GM21390 (cell line): ENCODE measurements around the gene ATP5F1C.
"Not testable (repeated sequence)": the region's sequence is repeated elsewhere in the genome, so short reads cannot be mapped to it uniquely, and the experiment has no call there.

ENCODE experiments used
- ATAC-seq: cut with Tn5 transposase; IDR thresholded peaks from one replicate; pipeline ENCODE4 v1.9.1; 2021; ENCODE audit not compliant: unreplicated experiment

The ATP5F1C gene

GRCh38 chr10:7787857-7788638, at the start of gene ATP5F1C, which contains the start of gene KIN:
TSS of gene ATP5F1C (plus strand) at chr10:7788177. CDS start at chr10:7788208, 31 bp downstream.
TSS of gene KIN (minus strand) at chr10:7787993. CDS start at chr10:7787933, 60 bp downstream.
- peak; percentile 92 for ATAC-seq

- no peak for ATAC-seq
These were observed 49.2 kb upstream of the ATP5F1C start for GRCh38 chr10:7738536-7739407.

GRCh38 chr10:7744307-7744706, 43.7 kb upstream of the ATP5F1C start:
- ATAC-seq: no peak

GRCh38 chr10:7748637-7749036, 39.3 kb upstream of the ATP5F1C start:
- not testable (repeated sequence) for ATAC-seq

- ATAC-seq: no peak
These were observed 37.8 kb upstream of the ATP5F1C start for GRCh38 chr10:7750222-7750621.

- ATAC-seq: no peak
These were observed 35.7 kb upstream of the ATP5F1C start for GRCh38 chr10:7752251-7752650.

GRCh38 chr10:7755103-7755502, 32.9 kb upstream of the ATP5F1C start:
- no peak for ATAC-seq

- ATAC-seq: no peak
These were observed 31.5 kb upstream of the ATP5F1C start for GRCh38 chr10:7756360-7756992.

- ATAC-seq: no peak
These were observed 24.0 kb upstream of the ATP5F1C start for GRCh38 chr10:7763929-7764328.

- ATAC-seq: no peak
These were observed 21.7 kb upstream of the ATP5F1C start for GRCh38 chr10:7766241-7766640.

GRCh38 chr10:7767209-7767608, 20.8 kb upstream of the ATP5F1C start:
- no peak for ATAC-seq

GRCh38 chr10:7768417-7768816, 19.6 kb upstream of the ATP5F1C start:
- ATAC-seq: no peak

GRCh38 chr10:7773845-7774801, 13.9 kb upstream of the ATP5F1C start:
- no peak for ATAC-seq

GRCh38 chr10:7776777-7777176, 11.2 kb upstream of the ATP5F1C start:
- no peak for ATAC-seq

GRCh38 chr10:7782194-7782593, 5.8 kb upstream of the ATP5F1C start:
- not testable (repeated sequence) for ATAC-seq

- ATAC-seq: no peak
These were observed 1.5 kb upstream of the ATP5F1C start for GRCh38 chr10:7786430-7786829.

- peak; percentile 1 for ATAC-seq
These were observed 674 bp upstream of the ATP5F1C start for GRCh38 chr10:7787150-7787856.

- peak; percentile 10 for ATAC-seq
These were observed 786 bp downstream of the ATP5F1C start for GRCh38 chr10:7788639-7789286.

- no peak for ATAC-seq
These were observed 1.4 kb downstream of the ATP5F1C start for GRCh38 chr10:7789390-7789789.
